ENCODE results near the gene TCAP. TPM values are rescaled to one million over a fixed set of nuclear protein-coding genes. Genes with fewer than 3 reads are reported as not detected.
"Not testable (repeated sequence)": the region's sequence is repeated elsewhere in the genome, so short reads cannot be mapped to it uniquely, and the experiment has no call there.

Gene TCAP
- total RNA-seq, 1 donor from 2014 or later: 20.7 TPM

GRCh38 chr17:39683295-39683939 lies 18.3 kb downstream of the TCAP start:
- DNase-seq: no peak

GRCh38 chr17:39684369-39685192 lies 19.4 kb downstream of the TCAP start:
- DNase-seq: no peak

GRCh38 chr17:39687101-39687545 lies 22.0 kb downstream of the TCAP start:
- no peak for DNase-seq

GRCh38 chr17:39687546-39688474 lies 22.7 kb downstream of the TCAP start, which contains the start of gene PGAP3:
Gene PGAP3, minus strand, starts transcription at chr17:39688057. Its CDS starts 43 bp downstream, at chr17:39688014.
- peak; percentile 92 for DNase-seq

- no peak for DNase-seq
These were observed 23.3 kb downstream of the TCAP start for GRCh38 chr17:39688475-39688835.

GRCh38 chr17:39688945-39689344 lies 23.8 kb downstream of the TCAP start:
- DNase-seq: no peak

- DNase-seq: no peak
These were observed 29.4 kb downstream of the TCAP start for GRCh38 chr17:39694593-39694992.

- DNase-seq: no peak
These were observed 29.9 kb downstream of the TCAP start for GRCh38 chr17:39695089-39695474.

GRCh38 chr17:39696731-39697130 lies 31.6 kb downstream of the TCAP start:
- no peak for DNase-seq

- DNase-seq: no peak
These were observed 32.8 kb downstream of the TCAP start for GRCh38 chr17:39697961-39698360.

- not testable (repeated sequence) for DNase-seq
These were observed 34.1 kb downstream of the TCAP start for GRCh38 chr17:39699157-39699817.

GRCh38 chr17:39699818-39700147 lies 34.6 kb downstream of the TCAP start, which contains the start of gene ERBB2:
Gene ERBB2, plus strand, starts transcription at chr17:39700064. Its CDS starts 175 bp downstream, at chr17:39700239.
- DNase-seq: peak; percentile 57

- peak; percentile 41 for DNase-seq
These were observed 35.2 kb downstream of the TCAP start for GRCh38 chr17:39700148-39700987.

GRCh38 chr17:39701012-39701783 lies 36.0 kb downstream of the TCAP start:
- DNase-seq: no peak

- no peak for DNase-seq
These were observed 36.8 kb downstream of the TCAP start for GRCh38 chr17:39701784-39702422.

- no peak for DNase-seq
These were observed 38.0 kb downstream of the TCAP start for GRCh38 chr17:39702901-39703893.

- no peak for DNase-seq
These were observed 38.8 kb downstream of the TCAP start for GRCh38 chr17:39703913-39704312.

GRCh38 chr17:39704821-39705551 lies 39.8 kb downstream of the TCAP start:
- DNase-seq: no peak

All from skin of body (tissue), 2 donors.